HG02973 (cell line): ENCODE data around the gene GNGT1.

Source experiments
- ATAC-seq: cut with Tn5 transposase; IDR thresholded peaks from one replicate; pipeline ENCODE4 v1.9.1; 2021; ENCODE audit warnings: moderate library complexity; ENCODE audit not compliant: unreplicated experiment

GNGT1 gene

DNA sequence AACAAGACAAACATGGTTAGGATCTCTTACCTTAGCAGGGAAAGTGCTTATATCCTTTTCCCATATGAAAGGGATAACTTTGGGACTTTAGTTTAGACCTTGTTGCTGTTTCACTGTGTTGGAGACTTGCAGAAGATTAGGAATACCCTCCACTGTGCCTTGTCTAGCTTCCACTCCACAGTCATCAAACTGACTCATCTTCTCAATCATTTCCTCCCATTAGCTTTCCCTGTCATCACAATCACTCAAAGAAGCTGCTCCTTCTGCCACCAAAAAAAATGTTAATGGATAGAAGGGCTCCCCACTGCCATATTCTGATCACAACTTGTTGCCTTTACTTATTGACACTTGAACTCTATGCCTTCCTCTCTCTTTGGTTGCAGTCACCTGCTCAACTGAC lies 31.9 kb downstream of the GNGT1 start:
- no peak for ATAC-seq

DNA sequence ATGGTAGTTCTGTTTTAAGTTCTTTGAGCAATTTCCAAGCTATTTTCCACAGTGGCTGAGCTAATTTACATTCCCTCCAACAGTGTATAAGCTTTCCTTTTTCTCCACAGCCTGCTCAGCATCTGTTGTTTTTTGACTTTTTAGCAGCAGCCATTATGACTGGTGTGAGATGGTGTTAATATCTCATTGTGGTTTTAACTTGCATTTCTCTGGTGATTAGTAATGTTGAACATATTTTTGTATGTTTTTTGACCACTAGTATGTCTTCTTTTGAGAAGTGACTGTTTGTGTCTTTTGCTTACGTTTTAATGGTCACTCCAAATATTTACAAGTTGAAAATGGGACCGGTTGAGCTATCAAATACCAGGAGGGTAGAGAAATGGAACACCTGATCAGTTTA lies 35.6 kb downstream of the GNGT1 start:
- ATAC-seq = no peak

DNA sequence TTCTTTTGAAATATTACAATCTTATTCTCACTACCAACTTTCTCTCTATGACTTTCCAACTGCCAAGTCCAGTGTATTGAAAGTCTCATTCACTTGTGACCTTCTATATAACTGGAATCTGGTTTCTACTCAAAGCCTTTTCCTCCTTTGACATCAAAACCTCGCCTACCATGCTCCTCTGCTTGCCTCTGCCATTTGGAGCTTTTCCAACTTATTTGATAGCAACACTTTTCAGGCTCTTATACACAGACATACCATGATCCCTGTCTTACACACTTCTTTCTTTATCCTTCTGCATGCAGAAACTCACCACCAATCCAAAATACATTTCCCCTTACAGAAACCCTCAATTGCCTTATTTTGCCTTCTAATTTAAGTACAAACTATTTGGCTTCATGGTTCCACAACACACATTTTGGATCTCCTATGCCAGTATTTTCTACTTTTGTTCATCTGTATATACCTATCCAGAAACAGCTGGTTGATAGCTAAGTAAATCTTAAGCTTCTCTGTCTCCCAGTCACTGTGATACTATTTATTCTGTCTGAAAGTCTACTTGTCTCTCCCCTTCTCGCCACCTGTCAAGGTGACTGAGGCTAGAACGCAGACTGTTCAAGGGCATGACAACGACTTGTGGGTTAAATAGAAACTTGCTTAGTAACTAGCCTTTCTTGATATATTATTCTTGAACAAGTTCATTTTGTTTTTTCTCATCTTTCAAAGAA lies 37.6 kb downstream of the GNGT1 start:
- no peak for ATAC-seq

- no peak for ATAC-seq
Observed at GRCh38 chr7:93944673-93945072, 38.3 kb downstream of the GNGT1 start.

GRCh38 chr7:93945083-93945482 lies 38.7 kb downstream of the GNGT1 start:
- ATAC-seq = no peak

- no peak for ATAC-seq
Observed at GRCh38 chr7:93945756-93946535, 39.6 kb downstream of the GNGT1 start.

GRCh38 chr7:93948106-93948505 lies 41.7 kb downstream of the GNGT1 start:
- no peak for ATAC-seq

DNA sequence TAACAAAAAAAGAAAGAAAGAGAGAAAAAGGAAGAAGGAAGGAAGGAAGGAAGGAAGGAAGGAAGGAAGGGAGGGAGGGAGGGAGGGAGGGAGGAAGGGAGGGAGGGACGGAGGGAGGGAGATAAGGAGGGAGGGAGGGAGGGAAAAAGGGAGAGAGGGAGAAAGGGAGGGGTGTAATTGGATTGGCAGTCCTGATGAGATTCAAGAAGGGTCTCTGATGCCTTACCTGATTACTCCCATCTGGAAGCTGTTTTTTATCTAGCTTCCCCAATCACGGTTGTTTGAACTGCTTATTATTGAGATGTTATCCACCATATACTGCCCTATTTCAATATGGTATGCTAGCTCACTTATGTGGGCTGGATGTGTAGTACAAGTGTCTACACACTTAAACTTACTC lies 42.5 kb downstream of the GNGT1 start:
- no peak for ATAC-seq

GRCh38 chr7:93949423-93949822 lies 43.1 kb downstream of the GNGT1 start:
- ATAC-seq = no peak

DNA sequence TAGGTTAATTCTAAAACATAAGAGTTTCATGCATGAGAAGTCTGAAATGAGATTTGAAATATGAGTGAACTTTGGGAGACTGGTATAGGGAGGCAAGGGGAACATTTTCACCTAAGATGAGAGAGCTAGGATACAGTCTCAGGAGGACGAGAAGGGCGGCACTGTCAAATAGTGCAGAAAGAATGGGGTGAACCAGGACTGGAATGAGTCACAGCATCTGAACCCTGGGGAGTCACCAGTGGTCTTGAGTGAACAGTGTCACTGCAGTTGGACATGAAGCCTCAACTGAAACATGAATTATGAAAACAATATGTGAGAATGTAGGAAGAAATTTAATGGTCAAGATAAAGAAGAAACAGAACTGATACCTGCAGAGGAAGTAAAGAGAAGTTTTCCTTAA lies 48.9 kb downstream of the GNGT1 start:
- peak; percentile 83 for ATAC-seq

- ATAC-seq = no peak
Observed at GRCh38 chr7:93957767-93958166, 51.4 kb downstream of the GNGT1 start.

- no peak for ATAC-seq
Observed at GRCh38 chr7:93958216-93958615, 51.8 kb downstream of the GNGT1 start.

GRCh38 chr7:93958651-93959050 lies 52.3 kb downstream of the GNGT1 start:
- no peak for ATAC-seq
